Fibroblast of skin of right quadriceps (primary cell): ENCODE data around the gene SEMA3F.

Experiments used
- DNase-seq: peaks from one replicate; pipeline ENCODE4 v3.0.0-alpha.2; 2013

The SEMA3F gene

DNA sequence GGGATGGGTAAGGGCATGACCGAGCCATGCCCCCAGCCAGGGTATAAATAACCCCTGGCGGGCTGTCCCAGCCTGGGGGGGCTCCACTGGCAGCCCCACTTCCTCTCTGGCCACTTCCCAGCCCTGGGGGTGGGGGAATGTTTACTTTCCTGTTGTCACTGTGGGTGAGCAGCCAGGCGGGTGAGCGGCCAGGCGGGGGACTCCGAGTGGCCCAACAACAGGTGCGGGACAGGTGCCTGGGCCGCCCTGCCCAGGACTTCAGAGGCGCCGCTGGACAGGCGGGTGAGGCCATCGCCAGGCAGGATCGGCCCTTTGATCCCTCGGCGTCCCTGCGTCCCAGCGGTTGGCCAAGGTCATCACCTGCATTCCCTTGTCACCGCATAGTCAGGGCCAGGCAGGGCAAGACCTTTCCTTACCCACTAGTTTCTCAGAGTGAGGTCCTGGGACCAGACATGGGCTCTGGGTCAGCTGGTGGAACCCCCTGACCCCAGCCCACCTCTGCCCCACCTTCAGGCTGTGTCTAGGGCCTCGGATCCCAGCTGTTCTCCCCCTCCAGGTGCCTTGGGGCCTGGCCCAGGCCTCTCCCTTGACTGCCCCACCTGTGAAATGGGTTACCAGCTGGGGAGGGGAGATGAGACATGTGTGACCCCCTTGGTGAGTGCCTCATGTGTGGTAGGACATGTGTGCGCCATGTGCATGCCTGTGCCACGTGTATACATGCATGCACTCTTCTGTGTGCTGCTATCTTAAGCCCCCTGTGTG lies 16.6 kb downstream of the SEMA3F start:
- no peak for DNase-seq

GRCh38 chr3:50172626-50173220 lies 17.6 kb downstream of the SEMA3F start:
- no peak for DNase-seq

- DNase-seq, result no peak
Measured at GRCh38 chr3:50173685-50174516, 18.8 kb downstream of the SEMA3F start.

DNA sequence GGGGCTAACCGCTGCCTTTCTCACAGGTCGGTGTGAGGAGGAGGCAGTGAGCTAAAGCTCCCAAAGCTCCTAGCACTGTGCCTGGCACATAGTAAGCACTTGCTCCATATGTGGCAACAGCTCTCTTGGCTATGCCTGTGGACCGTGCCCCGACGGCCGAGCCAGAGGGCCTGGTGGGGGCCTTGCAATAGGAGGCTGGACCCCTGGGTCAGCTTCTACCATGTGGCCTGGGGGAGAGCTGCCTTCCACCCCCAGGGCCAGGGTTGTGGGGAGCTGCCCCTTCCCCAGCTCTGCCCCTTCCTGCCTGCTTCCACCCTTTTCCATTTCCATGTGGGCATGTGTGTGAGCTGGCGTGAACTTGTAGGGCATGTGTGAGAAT lies 19.4 kb downstream of the SEMA3F start:
- DNase-seq, result no peak

GRCh38 chr3:50174947-50175524 lies 19.9 kb downstream of the SEMA3F start:
- no peak for DNase-seq

- no peak for DNase-seq
Measured at GRCh38 chr3:50177346-50177745, 22.2 kb downstream of the SEMA3F start.

DNA sequence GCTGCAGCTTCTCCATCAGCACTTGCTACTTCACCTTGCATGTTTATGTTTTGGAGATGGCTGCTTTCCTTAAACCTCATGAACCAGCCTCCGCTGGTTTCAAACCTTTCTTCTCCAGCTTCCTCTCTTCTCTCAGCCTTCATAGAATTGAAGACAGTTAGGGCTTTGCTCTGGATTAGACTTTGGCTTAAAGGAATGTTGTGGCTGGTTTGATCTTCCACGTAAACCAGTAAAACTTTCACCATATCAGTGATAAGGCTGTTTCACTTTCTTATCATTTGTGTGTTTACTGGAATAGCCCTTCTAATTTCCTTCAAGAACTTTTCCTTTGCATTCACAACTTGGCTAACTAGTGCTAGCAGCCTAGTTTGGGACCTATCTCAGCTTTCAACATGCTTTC lies 24.6 kb downstream of the SEMA3F start:
- DNase-seq, result no peak

GRCh38 chr3:50181985-50182384 lies 26.9 kb downstream of the SEMA3F start:
- no peak for DNase-seq

GRCh38 chr3:50182533-50183099 lies 27.5 kb downstream of the SEMA3F start:
- DNase-seq, result no peak

GRCh38 chr3:50183755-50184154 lies 28.6 kb downstream of the SEMA3F start:
- DNase-seq, result no peak

DNA sequence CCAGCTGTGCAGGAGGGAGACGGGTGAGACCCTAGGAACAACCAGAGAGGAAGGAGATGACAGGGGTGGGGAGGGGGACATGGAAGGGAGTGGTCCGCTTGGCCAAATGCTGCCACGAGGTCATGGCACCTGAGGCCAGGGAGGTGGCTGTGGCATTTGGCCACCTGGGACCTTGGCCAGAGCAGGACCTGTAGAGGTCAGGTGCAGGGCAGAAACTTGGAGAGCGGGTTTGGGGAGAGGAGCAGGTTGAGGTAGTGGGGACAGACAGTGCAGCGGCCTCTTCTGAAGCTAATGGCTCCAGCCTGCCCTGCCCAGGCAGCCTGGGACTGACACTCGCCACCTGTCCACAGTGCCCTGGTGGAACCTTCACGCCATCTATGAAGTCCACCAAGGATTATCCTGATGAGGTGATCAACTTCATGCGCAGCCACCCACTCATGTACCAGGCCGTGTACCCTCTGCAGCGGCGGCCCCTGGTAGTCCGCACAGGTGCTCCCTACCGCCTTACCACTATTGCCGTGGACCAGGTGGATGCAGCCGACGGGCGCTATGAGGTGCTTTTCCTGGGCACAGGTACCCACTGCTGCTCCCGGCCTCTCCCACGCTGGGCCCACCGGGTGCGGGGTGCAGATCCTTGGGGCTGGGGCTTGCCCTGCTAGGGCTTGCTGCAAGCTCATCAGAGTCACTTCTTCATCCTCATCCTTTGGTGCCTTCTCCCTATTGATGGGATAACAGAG lies 29.3 kb downstream of the SEMA3F start:
- DNase-seq, result no peak

- no peak for DNase-seq
Measured at GRCh38 chr3:50185230-50185629, 30.1 kb downstream of the SEMA3F start.

DNA sequence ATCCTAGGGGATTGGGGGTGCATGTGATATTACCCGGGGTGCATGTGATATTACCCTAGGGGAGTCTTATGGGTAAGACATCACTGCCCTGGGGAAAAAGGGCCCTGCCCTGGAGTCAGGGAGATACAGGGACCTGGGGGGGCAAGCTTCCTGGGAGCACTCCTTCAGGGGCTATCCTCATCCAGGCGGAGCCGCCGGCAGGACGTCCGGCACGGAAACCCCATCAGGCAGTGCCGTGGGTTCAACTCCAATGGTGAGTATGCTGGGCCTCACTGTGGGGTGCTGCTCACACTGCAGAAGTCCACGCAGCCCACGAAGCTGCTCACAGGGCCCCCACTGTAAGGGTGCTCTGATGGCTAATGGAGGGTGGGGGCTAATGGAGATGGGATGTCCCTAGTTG lies 31.0 kb downstream of the SEMA3F start:
- DNase-seq, result no peak

GRCh38 chr3:50187750-50188149 lies 32.6 kb downstream of the SEMA3F start:
- no peak for DNase-seq

DNA sequence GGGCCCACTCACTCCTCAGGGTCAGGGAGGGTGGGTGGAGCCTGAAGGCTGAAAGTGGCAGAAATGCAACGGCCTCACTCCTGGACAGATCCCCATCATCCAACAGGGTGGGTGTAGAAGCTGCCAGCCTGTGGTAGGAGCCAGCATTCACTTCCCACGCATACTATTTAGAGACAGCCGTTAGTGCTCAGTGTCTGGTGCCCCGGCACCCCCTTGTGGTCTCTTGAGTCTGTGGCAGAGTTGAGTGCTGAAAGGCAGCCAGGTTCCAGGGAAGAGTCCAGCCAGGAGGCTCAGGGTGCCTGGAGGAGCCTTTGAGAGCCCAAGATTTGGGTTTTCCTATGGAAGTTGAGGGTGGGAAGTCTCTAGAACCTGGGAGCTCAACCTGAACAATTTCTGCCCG lies 34.1 kb downstream of the SEMA3F start:
- peak; percentile 77 for DNase-seq

- DNase-seq, result no peak
Measured at GRCh38 chr3:50189989-50190388, 34.9 kb downstream of the SEMA3F start.

DNA sequence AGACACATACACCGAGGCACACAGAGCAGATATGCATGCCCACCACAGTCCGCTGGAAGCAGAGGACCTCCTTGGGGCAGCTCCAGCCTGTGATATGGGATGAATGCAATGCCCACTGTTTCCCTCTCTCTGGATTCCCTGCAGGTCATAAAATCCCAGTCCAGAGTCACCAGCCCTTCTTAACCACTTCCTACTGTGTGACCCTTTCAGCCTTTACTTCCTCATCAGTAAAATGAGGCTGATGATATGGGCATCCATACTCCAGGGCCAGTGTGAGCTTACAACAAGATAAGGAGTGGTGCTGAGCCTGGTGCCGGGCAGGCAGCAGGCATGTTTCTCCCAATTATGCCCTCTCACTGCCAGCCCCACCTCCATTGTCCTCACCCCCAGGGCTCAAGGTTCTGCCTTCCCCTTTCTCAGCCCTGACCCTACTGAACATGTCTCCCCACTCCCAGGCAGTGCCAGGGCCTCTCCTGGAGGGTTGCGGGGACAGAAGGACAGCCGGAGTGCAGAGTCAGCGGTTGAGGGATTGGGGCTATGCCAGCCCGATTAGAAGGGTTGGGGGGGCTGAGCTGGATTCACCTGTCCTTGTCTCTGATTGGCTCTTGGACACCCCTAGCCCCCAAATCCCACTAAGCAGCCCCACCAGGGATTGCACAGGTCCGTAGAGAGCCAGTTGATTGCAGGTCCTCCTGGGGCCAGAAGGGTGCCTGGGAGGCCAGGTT lies 36.0 kb downstream of the SEMA3F start, which contains the start of gene GNAT1:
Gene GNAT1, plus strand, starts transcription at position 675 of the 725 bp plus-strand sequence. CDS start 116 bp downstream, outside the sequence.
- no peak for DNase-seq

GRCh38 chr3:50192124-50192523 lies 37.0 kb downstream of the SEMA3F start:
- DNase-seq, result no peak

DNA sequence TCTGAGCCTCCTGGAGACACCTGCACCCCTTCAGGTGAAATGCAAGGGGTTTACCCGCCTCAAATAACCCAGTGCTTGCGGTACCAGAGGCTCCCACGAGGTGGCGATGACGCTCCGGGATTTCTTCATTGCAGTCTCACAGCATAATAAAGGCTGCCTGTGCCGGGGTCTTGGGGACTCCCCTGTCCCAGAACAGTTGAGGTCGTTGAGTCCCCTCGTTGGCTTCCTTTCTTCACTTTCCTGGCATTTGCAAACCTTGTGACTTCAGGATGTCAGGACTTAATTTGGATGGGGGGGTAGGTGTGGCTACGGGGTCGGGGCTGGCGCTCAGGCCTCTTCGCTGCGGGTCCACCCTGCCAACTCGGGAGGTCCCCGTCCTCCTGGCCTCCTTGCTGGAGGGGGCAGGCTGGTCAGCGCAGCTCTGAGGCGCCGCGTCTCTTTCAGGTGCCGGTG lies 37.6 kb downstream of the SEMA3F start:
- DNase-seq, result peak; percentile 43

- DNase-seq, result no peak
Measured at GRCh38 chr3:50193286-50193685, 38.2 kb downstream of the SEMA3F start.

GRCh38 chr3:50193746-50194127 lies 38.6 kb downstream of the SEMA3F start:
- DNase-seq, result no peak
